Stimulated activated CD8-positive, alpha-beta memory T cell treated with anti-CD3 and anti-CD28 coated beads, Interleukin-15, amount 100 ng/mL, for 4 hours (primary cell): ENCODE results near the gene PRKN.

Source experiments
- DNase-seq, 2 donors: peaks; one replicate each; pipeline ENCODE4 v3.0.0-alpha.2; 2020; ENCODE audit warnings: low read depth in 2 of 2

The PRKN gene

GRCh38 chr6:161395716-161396231 lies 1331.8 kb downstream of the PRKN start:
- DNase-seq = no peak

GRCh38 chr6:161394437-161394836 lies 1333.1 kb downstream of the PRKN start:
- DNase-seq = no peak

GRCh38 chr6:161393839-161394364 lies 1333.7 kb downstream of the PRKN start:
- DNase-seq = peak; percentile 12 to 46

GRCh38 chr6:161393292-161393691 lies 1334.3 kb downstream of the PRKN start:
- no peak for DNase-seq

GRCh38 chr6:161389756-161390155 lies 1337.8 kb downstream of the PRKN start:
- no peak for DNase-seq

GRCh38 chr6:161383951-161384350 lies 1343.6 kb downstream of the PRKN start:
- no peak for DNase-seq

- DNase-seq = no peak
Observed at GRCh38 chr6:161379834-161380582, 1347.6 kb downstream of the PRKN start.

GRCh38 chr6:161378115-161378514 lies 1349.5 kb downstream of the PRKN start:
- DNase-seq = no peak

GRCh38 chr6:161377116-161377515 lies 1350.5 kb downstream of the PRKN start:
- no peak for DNase-seq

GRCh38 chr6:161376367-161376766 lies 1351.2 kb downstream of the PRKN start:
- no peak for DNase-seq

GRCh38 chr6:161374971-161375873 lies 1352.3 kb downstream of the PRKN start:
- no peak for DNase-seq

- DNase-seq = peak; percentile 6 to 27
Observed at GRCh38 chr6:161373905-161374451, 1353.6 kb downstream of the PRKN start.

- DNase-seq = no peak
Observed at GRCh38 chr6:161372422-161372793, 1355.2 kb downstream of the PRKN start.

GRCh38 chr6:161370880-161371279 lies 1356.7 kb downstream of the PRKN start:
- DNase-seq = peak; percentile 21 to 27

- DNase-seq = no peak
Observed at GRCh38 chr6:161369339-161369738, 1358.2 kb downstream of the PRKN start.

- no peak for DNase-seq
Observed at GRCh38 chr6:161368514-161368913, 1359.1 kb downstream of the PRKN start.

- DNase-seq = no peak
Observed at GRCh38 chr6:161367472-161367871, 1360.1 kb downstream of the PRKN start.

- no peak for DNase-seq
Observed at GRCh38 chr6:161366301-161366923, 1361.2 kb downstream of the PRKN start.

- DNase-seq = no peak
Observed at GRCh38 chr6:161365633-161366032, 1361.9 kb downstream of the PRKN start.

- DNase-seq = no peak
Observed at GRCh38 chr6:161363286-161363685, 1364.3 kb downstream of the PRKN start.

GRCh38 chr6:161362266-161362665 lies 1365.3 kb downstream of the PRKN start:
- no peak for DNase-seq

GRCh38 chr6:161361529-161361928 lies 1366.0 kb downstream of the PRKN start:
- DNase-seq = no peak
